Measurements from ENCODE around the gene GRHPR.

DNA sequence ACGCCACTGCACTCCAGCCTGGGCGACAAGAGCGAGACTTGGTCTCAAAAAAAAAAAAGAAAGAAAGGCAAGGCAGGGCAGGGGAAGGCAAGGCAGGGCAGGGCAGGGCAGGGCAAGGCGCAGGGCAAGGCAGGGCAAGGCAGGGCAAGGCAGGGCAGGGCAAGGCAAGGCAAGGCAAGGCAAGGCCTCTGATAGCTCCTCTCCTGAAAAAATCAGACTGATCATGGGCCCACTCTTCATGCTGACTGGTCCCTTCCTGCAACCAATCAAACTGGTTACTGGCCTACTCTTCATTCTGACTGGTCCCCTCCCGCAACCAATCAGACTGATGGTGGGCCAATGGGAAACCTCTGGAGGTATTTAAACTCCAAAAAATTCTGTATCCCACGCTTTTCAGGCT is 46.1 kb downstream of the GRHPR start:
- TF ChIP-seq, protein P1, sequence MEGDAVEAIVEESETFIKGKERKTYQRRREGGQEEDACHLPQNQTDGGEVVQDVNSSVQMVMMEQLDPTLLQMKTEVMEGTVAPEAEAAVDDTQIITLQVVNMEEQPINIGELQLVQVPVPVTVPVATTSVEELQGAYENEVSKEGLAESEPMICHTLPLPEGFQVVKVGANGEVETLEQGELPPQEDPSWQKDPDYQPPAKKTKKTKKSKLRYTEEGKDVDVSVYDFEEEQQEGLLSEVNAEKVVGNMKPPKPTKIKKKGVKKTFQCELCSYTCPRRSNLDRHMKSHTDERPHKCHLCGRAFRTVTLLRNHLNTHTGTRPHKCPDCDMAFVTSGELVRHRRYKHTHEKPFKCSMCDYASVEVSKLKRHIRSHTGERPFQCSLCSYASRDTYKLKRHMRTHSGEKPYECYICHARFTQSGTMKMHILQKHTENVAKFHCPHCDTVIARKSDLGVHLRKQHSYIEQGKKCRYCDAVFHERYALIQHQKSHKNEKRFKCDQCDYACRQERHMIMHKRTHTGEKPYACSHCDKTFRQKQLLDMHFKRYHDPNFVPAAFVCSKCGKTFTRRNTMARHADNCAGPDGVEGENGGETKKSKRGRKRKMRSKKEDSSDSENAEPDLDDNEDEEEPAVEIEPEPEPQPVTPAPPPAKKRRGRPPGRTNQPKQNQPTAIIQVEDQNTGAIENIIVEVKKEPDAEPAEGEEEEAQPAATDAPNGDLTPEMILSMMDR (IDR thresholded peaks at IDR 0.05), result no peak
- TF ChIP-seq POLR2A (IDR thresholded peaks at IDR 0.05) (no peak), POLR2AphosphoS5 (IDR thresholded peaks at IDR 0.05) (no peak)
